Fibroblast of skin of abdomen (primary cell): ENCODE measurements around the gene UTF1.

Source experiments
- DNase-seq: peaks from one replicate; pipeline ENCODE4 v3.0.0-alpha.2; 2013

The UTF1 gene

DNA sequence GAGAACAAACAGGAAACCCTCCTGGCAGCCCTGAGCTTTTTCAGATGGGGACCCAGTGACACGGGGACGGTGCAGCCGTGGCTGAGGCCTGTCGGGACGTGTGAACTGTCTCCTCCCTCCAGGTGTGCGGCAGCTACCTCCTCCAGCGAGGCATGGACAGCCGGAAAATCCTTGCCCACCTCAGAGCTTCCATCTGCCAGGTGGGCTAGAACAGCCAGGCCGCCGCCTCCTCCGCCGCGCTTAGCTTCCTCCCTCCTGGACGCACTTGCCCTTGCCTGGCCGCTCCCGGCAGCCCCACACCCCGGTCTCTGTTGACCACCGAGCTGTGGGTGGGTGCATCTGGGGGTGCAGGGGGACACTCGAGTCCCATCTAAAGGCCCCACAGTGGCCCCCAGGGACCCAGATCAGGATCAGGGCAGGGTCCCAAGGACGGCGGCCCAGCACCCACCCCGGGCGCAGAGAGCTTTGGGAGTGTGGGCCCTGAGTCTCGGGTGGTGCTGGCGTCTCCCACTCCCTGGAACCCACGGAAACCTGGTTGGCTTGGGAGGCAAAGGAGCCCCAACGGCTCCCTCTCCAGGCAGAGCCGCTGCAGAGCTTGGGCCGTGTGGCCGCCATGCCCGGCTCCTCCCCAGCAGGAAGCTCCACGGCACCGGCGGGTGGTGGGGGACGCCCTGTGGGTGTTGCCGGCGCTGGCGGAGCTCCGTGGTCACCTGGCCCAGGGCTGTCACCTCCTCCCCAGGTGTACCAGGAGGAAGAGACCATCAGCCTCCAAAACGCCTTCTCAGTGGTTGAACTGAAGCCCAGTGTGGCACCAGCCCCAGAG lies 32.9 kb upstream of the UTF1 start:
- no peak for DNase-seq

GRCh38 chr10:133197786-133198185 lies 32.2 kb upstream of the UTF1 start:
- DNase-seq: no peak

- DNase-seq: no peak
Observed at GRCh38 chr10:133198206-133198605, 31.8 kb upstream of the UTF1 start.

DNA sequence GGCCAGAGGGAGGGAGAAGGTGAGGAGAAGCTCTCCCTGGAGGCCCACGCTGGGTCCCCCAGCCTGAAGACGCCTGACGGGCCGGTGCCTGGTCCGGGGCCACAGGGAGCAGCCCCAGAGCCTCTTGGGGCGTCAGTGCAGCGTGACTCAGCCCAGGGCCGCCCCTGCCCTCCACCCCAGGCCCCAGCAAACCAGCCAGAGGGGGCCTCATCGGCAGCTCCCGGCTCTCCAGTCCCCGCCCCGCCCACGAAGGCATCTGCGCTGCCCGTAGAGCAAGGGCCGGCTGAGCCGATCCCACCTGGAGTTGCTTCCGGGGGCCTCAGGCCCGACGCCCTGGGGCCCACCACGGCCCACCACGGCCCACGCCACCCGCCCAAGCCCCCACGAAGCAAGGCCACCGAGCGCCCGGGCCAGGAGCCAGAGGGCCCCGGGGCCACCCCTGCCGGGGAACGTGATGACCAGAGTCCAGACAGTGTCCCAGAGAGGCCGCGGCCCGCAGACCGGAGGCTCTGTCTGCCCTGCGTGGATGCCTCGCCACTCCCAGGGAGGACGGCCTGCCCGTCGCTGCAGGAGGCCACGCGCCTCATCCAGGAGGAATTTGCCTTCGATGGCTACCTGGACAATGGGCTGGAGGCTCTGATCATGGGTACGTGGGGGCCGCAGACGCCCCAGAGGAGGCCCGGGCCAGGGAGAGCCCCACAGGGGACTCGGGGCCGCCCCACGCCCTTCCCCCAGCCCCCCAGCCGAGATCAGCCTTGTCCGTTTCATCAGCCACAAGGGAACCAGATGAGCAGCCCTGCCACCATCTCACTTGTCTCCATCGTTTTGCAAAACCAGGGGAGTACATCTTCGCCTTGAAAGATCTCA lies 31.2 kb upstream of the UTF1 start:
- DNase-seq: no peak

- no peak for DNase-seq
Observed at GRCh38 chr10:133199488-133199885, 30.5 kb upstream of the UTF1 start.

DNA sequence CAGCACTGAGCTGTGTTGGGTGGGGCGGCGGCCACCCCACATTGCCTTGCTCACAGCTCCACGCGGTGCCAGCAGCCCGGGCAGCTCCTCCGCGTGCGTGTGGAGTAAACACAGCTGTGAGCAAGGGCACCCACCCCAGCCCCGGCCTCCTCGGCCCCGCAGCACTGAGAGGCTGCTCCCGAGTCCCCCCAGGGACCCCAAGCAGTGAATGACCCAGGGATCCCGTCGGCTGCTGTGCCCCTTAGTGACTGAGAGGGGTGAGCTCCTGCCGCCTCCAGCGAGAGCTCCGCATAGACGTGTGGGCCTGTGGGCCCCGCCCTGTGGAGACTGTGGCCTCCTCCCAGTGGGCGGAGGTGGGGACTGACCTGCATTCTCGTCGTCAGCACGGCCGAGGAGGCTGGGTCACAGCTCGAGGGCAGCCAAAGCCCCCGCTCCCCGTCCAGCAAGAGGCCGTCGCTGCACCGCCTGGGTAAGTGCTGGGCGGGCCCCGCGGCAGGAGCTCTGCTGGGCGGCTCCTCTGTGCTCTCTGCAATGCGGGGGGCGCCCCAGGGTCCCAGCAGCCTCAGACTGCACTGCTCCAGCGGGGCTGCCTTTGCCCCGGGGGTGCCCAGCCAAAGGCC lies 29.9 kb upstream of the UTF1 start:
- no peak for DNase-seq

DNA sequence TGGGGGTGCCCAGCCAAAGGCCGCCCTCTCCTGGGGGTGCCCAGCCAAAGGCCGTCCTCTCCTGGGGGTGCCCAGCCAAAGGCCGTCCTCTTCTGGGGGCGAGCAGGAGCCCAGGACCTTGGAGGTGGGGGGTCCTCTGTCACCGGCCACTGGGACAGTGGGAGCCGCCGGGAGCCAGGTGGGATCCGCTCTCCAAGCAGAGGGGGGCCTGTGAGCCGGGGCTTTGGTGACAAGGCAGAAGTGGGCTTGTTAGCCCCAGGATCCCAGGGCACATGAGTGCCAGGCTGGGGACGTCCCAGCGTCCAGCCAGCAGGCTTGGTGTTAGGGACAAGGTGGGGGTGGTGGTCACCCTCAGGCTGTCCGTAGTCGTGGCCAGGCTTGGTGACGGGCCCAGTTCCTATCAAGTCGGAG lies 29.4 kb upstream of the UTF1 start:
- DNase-seq: no peak

- no peak for DNase-seq
Observed at GRCh38 chr10:133201151-133201947, 28.7 kb upstream of the UTF1 start.

GRCh38 chr10:133201948-133202725 lies 27.9 kb upstream of the UTF1 start:
- DNase-seq: no peak

GRCh38 chr10:133202778-133203651 lies 27.0 kb upstream of the UTF1 start:
- DNase-seq: no peak

GRCh38 chr10:133203652-133204195 lies 26.3 kb upstream of the UTF1 start:
- DNase-seq: no peak

- no peak for DNase-seq
Observed at GRCh38 chr10:133204226-133205015, 25.6 kb upstream of the UTF1 start.

DNA sequence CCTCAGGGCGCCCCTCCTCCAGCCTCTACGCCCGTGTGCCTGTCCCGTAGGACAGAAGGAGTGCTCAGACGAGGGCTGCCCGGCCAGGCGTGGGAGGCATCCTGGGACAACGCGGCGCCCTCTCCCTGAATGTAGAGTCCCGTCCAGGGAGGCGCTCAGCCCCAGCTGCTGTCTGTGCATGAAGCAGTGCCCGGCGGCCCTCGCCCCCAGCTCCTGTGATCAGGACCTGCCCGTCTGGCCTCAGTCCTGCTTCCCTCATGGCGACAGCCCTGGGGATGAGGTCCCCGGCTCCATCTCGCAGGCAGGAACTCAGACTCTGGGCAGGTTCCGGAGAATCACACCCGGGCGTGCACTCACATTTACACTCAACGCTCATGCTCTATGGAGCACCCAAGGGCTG lies 24.9 kb upstream of the UTF1 start:
- no peak for DNase-seq

GRCh38 chr10:133206356-133207040 lies 23.5 kb upstream of the UTF1 start:
- no peak for DNase-seq

- no peak for DNase-seq
Observed at GRCh38 chr10:133207041-133207600, 22.9 kb upstream of the UTF1 start.

DNA sequence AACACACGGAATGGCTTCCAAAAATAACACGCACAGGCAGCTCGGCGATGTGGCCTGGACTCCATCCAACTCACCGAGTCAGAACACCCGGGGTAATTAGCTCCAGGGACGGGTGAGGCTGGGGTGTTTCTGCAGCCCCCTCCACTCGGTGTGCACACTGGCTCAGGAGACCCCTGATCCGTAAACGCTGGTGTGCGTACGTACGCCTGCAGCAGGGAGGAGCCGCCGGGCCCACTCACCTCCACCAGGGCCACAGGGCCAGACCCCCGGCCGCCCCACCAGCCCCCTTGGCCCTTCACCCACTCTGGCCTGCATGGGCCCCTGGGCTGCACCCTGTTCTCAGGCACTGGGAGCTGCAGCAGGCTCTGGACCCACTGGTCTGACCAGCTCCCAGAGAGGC lies 22.4 kb upstream of the UTF1 start:
- DNase-seq: no peak

DNA sequence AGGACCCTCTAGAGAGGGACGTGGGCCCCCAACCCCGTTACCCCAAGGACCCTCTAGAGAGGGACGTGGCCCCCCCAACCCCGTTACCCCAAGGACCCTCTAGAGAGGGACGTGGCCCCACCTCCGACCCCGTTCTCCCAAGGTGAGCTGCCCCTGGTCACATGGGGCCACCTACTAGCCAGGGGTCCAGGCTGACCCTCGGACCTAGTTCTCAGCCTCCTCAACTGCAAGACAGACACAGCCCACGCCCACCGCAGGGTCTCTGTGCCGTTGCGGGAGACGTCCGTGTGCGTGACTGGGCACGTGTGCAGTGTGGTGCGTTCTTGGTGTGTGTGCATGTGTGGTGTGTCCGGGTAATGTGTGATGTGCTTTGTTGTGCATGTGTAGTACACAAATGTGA lies 21.6 kb upstream of the UTF1 start:
- no peak for DNase-seq

GRCh38 chr10:133209117-133209516 lies 20.9 kb upstream of the UTF1 start:
- DNase-seq: no peak

- DNase-seq: no peak
Observed at GRCh38 chr10:133209641-133210040, 20.4 kb upstream of the UTF1 start.
